H1 (cell line): ENCODE measurements around the gene RNF151. TPM values are rescaled to one million over a fixed set of nuclear protein-coding genes. Genes with fewer than 3 reads are reported as not detected.

Source experiments
- BCL11A ChIP-seq, 2 experiments: IDR thresholded peaks; one replicate each; pipeline ENCODE4 v1.6.1; 2011; ENCODE audit warnings: low read depth in 2 of 2, low read length in 2 of 2, mild to moderate bottlenecking in 2 of 2
- BRCA1 ChIP-seq: IDR thresholded peaks from 2 replicates; pipeline ENCODE4 v1.6.1; 2012; ENCODE audit warnings: low read depth, low read length, improper control_type of control experiment
- JUN ChIP-seq: IDR thresholded peaks from 2 replicates; pipeline ENCODE4 v1.6.1; 2011; ENCODE audit warnings: low read depth, mild to moderate bottlenecking, improper control_type of control experiment, low read length
- KDM5A ChIP-seq: fragments of 200-600 bp; IDR thresholded peaks from 2 replicates; pipeline ENCODE4 v1.7.1; 2012; ENCODE audit warnings: mild to moderate bottlenecking, low read length, inconsistent platforms, mixed read lengths
- POLR2AphosphoS5 ChIP-seq: IDR thresholded peaks from 2 replicates; pipeline ENCODE4 v1.6.1; 2011; ENCODE audit warnings: low read depth, low read length
- RBBP5 ChIP-seq: IDR thresholded peaks from 2 replicates; pipeline ENCODE4 v1.7.1; 2012; ENCODE audit warnings: low read depth, mild to moderate bottlenecking, inconsistent platforms, low read length, moderate library complexity, borderline replicate concordance
- RFX5 ChIP-seq: IDR thresholded peaks from 2 replicates; pipeline ENCODE4 v1.6.1; 2011; ENCODE audit warnings: low read depth, low read length, improper control_type of control experiment, borderline replicate concordance
- SIX5 ChIP-seq: IDR thresholded peaks from 2 replicates; pipeline ENCODE4 v1.6.1; 2011; ENCODE audit warnings: mild to moderate bottlenecking, low read depth, low read length
- SUZ12 ChIP-seq: fragments of 200-600 bp; sonication (generic); IDR thresholded peaks from 2 replicates; pipeline ENCODE4 v1.6.1; 2012; ENCODE audit warnings: mild to moderate bottlenecking, inconsistent platforms, low read length, moderate library complexity, mixed read lengths
- TEAD4 ChIP-seq: IDR thresholded peaks from 2 replicates; pipeline ENCODE4 v1.6.1; 2012; ENCODE audit warnings: low read depth, low read length, inconsistent platforms, mixed read lengths
- polyA plus RNA-seq, 7 experiments: library from polyadenylated mRNA; depleted of rRNA in 3 of 7; stranded (reverse) in 5 of 7; unstranded in 2 of 7; fragments of >200 nt in 5 of 7; fragments of 200-250 nt in 2 of 7; gene quantifications; 1 replicate in 5 of 7; 2 replicates in 1 of 7; 4 replicates in 1 of 7; pipeline versions ENCODE4 v1.2.1 to v1.2.3, GENCODE V29; 2011 to 2013; ENCODE audit warnings: missing spikeins in 2 of 7, mixed read lengths in 2 of 7
- total RNA-seq: library from RNA; stranded (reverse); fragmentation: NEBNext Ultra II Directional; extraction: Animal tissue kit (Norgen Biotek cat#: 25700); gene quantifications from 2 replicates; pipeline ENCODE4 v1.2.1, GENCODE V29; 2021
- TF ChIP-seq, protein P1 (sequence below): fragments of 300-600 bp; sonication (generic); IDR thresholded peaks from 2 replicates; pipeline ENCODE4 v1.7.1; 2012; ENCODE audit warnings: low read length, moderate library complexity, mild to moderate bottlenecking, inconsistent platforms; ENCODE audit not compliant: insufficient replicate concordance

The RNF151 gene
- total and polyA plus RNA-seq, 2 of the 8 experiments (the other 6 are each of a cell fraction or from before 2014, with no cell fraction given), result not detected

DNA sequence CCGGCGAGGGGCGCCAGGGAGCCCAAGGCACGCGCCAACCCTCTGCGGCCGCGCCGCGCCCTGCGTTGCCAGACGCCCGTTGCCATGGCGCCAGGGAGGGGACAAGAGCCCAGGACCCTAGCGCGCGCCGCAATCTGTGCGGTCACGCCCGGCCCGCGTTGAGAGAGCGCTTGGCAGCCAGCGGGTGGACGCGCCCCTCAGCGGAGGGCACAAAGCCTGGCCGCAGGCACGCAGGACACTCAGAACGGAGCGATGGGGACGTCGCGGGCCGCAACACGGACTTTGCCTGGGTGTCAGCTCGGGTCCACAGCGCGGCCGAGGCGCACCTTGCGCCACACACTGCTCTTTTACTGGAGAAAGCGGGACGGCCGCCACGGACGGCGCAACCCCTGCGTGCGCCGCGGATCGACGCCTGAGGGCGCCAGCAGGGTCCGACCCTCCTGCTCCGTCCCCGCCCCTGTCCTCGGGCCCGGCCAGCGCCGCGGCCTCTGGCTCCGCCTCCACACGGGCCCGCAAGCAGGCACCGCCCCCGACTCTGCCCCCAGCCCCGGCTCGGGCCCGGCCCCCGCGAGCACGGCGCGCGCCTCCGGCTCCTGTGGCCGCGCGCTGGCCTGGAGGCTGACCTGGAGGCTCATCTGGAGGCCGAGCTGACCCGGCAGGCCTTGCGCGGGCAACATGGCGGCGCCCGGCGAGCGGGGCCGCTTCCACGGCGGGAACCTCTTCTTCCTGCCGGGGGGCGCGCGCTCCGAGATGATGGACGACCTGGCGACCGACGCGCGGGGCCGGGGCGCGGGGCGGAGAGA is 17.1 kb downstream of the RNF151 start, which contains the start of gene GFER (continued):
- TF ChIP-seq, protein P1, sequence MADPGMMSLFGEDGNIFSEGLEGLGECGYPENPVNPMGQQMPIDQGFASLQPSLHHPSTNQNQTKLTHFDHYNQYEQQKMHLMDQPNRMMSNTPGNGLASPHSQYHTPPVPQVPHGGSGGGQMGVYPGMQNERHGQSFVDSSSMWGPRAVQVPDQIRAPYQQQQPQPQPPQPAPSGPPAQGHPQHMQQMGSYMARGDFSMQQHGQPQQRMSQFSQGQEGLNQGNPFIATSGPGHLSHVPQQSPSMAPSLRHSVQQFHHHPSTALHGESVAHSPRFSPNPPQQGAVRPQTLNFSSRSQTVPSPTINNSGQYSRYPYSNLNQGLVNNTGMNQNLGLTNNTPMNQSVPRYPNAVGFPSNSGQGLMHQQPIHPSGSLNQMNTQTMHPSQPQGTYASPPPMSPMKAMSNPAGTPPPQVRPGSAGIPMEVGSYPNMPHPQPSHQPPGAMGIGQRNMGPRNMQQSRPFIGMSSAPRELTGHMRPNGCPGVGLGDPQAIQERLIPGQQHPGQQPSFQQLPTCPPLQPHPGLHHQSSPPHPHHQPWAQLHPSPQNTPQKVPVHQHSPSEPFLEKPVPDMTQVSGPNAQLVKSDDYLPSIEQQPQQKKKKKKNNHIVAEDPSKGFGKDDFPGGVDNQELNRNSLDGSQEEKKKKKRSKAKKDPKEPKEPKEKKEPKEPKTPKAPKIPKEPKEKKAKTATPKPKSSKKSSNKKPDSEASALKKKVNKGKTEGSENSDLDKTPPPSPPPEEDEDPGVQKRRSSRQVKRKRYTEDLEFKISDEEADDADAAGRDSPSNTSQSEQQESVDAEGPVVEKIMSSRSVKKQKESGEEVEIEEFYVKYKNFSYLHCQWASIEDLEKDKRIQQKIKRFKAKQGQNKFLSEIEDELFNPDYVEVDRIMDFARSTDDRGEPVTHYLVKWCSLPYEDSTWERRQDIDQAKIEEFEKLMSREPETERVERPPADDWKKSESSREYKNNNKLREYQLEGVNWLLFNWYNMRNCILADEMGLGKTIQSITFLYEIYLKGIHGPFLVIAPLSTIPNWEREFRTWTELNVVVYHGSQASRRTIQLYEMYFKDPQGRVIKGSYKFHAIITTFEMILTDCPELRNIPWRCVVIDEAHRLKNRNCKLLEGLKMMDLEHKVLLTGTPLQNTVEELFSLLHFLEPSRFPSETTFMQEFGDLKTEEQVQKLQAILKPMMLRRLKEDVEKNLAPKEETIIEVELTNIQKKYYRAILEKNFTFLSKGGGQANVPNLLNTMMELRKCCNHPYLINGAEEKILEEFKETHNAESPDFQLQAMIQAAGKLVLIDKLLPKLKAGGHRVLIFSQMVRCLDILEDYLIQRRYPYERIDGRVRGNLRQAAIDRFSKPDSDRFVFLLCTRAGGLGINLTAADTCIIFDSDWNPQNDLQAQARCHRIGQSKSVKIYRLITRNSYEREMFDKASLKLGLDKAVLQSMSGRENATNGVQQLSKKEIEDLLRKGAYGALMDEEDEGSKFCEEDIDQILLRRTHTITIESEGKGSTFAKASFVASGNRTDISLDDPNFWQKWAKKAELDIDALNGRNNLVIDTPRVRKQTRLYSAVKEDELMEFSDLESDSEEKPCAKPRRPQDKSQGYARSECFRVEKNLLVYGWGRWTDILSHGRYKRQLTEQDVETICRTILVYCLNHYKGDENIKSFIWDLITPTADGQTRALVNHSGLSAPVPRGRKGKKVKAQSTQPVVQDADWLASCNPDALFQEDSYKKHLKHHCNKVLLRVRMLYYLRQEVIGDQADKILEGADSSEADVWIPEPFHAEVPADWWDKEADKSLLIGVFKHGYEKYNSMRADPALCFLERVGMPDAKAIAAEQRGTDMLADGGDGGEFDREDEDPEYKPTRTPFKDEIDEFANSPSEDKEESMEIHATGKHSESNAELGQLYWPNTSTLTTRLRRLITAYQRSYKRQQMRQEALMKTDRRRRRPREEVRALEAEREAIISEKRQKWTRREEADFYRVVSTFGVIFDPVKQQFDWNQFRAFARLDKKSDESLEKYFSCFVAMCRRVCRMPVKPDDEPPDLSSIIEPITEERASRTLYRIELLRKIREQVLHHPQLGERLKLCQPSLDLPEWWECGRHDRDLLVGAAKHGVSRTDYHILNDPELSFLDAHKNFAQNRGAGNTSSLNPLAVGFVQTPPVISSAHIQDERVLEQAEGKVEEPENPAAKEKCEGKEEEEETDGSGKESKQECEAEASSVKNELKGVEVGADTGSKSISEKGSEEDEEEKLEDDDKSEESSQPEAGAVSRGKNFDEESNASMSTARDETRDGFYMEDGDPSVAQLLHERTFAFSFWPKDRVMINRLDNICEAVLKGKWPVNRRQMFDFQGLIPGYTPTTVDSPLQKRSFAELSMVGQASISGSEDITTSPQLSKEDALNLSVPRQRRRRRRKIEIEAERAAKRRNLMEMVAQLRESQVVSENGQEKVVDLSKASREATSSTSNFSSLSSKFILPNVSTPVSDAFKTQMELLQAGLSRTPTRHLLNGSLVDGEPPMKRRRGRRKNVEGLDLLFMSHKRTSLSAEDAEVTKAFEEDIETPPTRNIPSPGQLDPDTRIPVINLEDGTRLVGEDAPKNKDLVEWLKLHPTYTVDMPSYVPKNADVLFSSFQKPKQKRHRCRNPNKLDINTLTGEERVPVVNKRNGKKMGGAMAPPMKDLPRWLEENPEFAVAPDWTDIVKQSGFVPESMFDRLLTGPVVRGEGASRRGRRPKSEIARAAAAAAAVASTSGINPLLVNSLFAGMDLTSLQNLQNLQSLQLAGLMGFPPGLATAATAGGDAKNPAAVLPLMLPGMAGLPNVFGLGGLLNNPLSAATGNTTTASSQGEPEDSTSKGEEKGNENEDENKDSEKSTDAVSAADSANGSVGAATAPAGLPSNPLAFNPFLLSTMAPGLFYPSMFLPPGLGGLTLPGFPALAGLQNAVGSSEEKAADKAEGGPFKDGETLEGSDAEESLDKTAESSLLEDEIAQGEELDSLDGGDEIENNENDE, result no peak
- TF ChIP-seq SIX5, result no peak
- no peak for TF ChIP-seq JUN
- no peak; the same call in 1 of the 2 replicates for TF ChIP-seq SUZ12
- TF ChIP-seq TEAD4, result no peak
- TF ChIP-seq POLR2AphosphoS5, result peak; percentile 41; the same call in 1 of the 2 replicates
- TF ChIP-seq BRCA1, result no peak
- TF ChIP-seq KDM5A, result peak; percentile 86
- peak; percentile 85; the same call in 1 of the 2 replicates for TF ChIP-seq RBBP5
- no peak for TF ChIP-seq RFX5
- no peak for TF ChIP-seq BCL11A (IDR thresholded peaks at IDR 0.05; ENCODE audit: low read depth in 2 of 2, low read length in 2 of 2)
